HEK293 (cell line): ENCODE results near the gene LNX1.

Source experiments
- CTCF ChIA-PET: fragments of 350-600 bp; formaldehyde crosslinking; extraction: SDS; loops from one replicate; lab custom pipeline; 2021; ENCODE audit warnings: antibody characterized with exemption; lab: Yijun Ruan, JAX
- POLR2A ChIA-PET: fragments of 300-600 bp; formaldehyde crosslinking; extraction: SDS; loops from one replicate; lab custom pipeline; 2020; ENCODE audit warnings: antibody characterized with exemption, inconsistent platforms; lab: Yijun Ruan, JAX
- H3K27ac ChIP-seq: fragments of 200-500 bp; sonication (Bioruptor generic); 2 replicates; pipeline ENCODE4 v1.5.1; 2014; ENCODE audit warnings: low read depth, low read length, control low read depth, inconsistent platforms; ENCODE audit errors: extremely low read depth
- H3K36me3 ChIP-seq, 2 experiments: fragments of 200-500 bp in 1 of 2; sonication (Bioruptor generic) in 1 of 2; 1 replicate in 1 of 2; 2 replicates in 1 of 2; pipeline ENCODE4 v1.5.1; 2014 to 2017; ENCODE audit warnings: inconsistent platforms in 2 of 2, low read length in 2 of 2; ENCODE audit not compliant: control insufficient read depth in 2 of 2, insufficient read depth in 1 of 2
- H3K4me1 ChIP-seq: fragments of 200-500 bp; sonication (Bioruptor generic); 2 replicates; pipeline ENCODE4 v1.5.1; 2014; ENCODE audit warnings: mild to moderate bottlenecking, low read length, inconsistent platforms; ENCODE audit not compliant: control insufficient read depth, insufficient read depth
- H3K4me3 ChIP-seq: 2 replicates; pipeline ENCODE4 v1.5.1; 2011; ENCODE audit warnings: low read depth, mild to moderate bottlenecking, control low read depth, low read length, moderate library complexity
- H3K9me3 ChIP-seq: fragments of 200-500 bp; sonication (Bioruptor generic); 2 replicates; pipeline ENCODE4 v1.5.1; 2014; ENCODE audit warnings: low read depth, low read length, inconsistent platforms; ENCODE audit not compliant: control insufficient read depth, insufficient read depth
- FEZF1 ChIP-seq: fragments of 450-650 bp; formaldehyde crosslinking; IDR thresholded peaks from 2 replicates; pipeline ENCODE4 v1.5.1; 2016; ENCODE audit warnings: missing biosample characterization, missing genetic modification characterization
- GLI4 ChIP-seq: fragments of 450-650 bp; formaldehyde crosslinking; IDR thresholded peaks from 2 replicates; pipeline ENCODE4 v1.5.1; 2016; ENCODE audit warnings: missing biosample characterization, missing genetic modification characterization
- TRIM28 ChIP-seq: IDR thresholded peaks from 2 replicates; pipeline ENCODE4 v1.6.1; 2011; ENCODE audit warnings: low read length, control low read depth, borderline replicate concordance
- YY1 ChIP-seq: fragments of 450-650 bp; formaldehyde crosslinking; IDR thresholded peaks from 2 replicates; pipeline ENCODE4 v1.5.1; 2018; ENCODE audit warnings: missing biosample characterization, missing genetic modification characterization
- ZBTB8A ChIP-seq: fragments of 450-650 bp; formaldehyde crosslinking; IDR thresholded peaks from 2 replicates; pipeline ENCODE4 v1.5.1; 2016; ENCODE audit warnings: missing biosample characterization, missing genetic modification characterization
- ZNF157 ChIP-seq: fragments of 450-650 bp; formaldehyde crosslinking; IDR thresholded peaks from 2 replicates; pipeline ENCODE4 v1.5.1; 2016; ENCODE audit warnings: missing biosample characterization, missing genetic modification characterization
- ZNF184 ChIP-seq: fragments of 450-650 bp; IDR thresholded peaks from 2 replicates; pipeline ENCODE4 v1.5.1; 2018; ENCODE audit warnings: missing biosample characterization, mild to moderate bottlenecking, missing genetic modification characterization
- ZNF248 ChIP-seq: fragments of 450-650 bp; formaldehyde crosslinking; IDR thresholded peaks from 2 replicates; pipeline ENCODE4 v1.5.1; 2017; ENCODE audit warnings: missing biosample characterization, missing genetic modification characterization
- ZNF324 ChIP-seq: fragments of 450-650 bp; formaldehyde crosslinking; IDR thresholded peaks from 2 replicates; pipeline ENCODE4 v1.5.1; 2016; ENCODE audit warnings: missing biosample characterization, missing genetic modification characterization
- ZNF473 ChIP-seq: fragments of 450-650 bp; formaldehyde crosslinking; IDR thresholded peaks from 2 replicates; pipeline ENCODE4 v1.5.1; 2017; ENCODE audit warnings: missing biosample characterization, missing genetic modification characterization
- ZNF549 ChIP-seq: fragments of 450-650 bp; IDR thresholded peaks from 2 replicates; pipeline ENCODE4 v1.5.1; 2018; ENCODE audit warnings: missing biosample characterization, missing genetic modification characterization, mild to moderate bottlenecking, inconsistent platforms, moderate library complexity
- ZNF600 ChIP-seq: fragments of 450-650 bp; formaldehyde crosslinking; IDR thresholded peaks from 2 replicates; pipeline ENCODE4 v1.5.1; 2016; ENCODE audit warnings: missing biosample characterization, missing genetic modification characterization
- ZNF76 ChIP-seq: fragments of 450-650 bp; formaldehyde crosslinking; IDR thresholded peaks from 2 replicates; pipeline ENCODE4; 2016; ENCODE audit warnings: low read depth, missing biosample characterization, missing genetic modification characterization, borderline replicate concordance
- ZNF843 ChIP-seq: fragments of 450-650 bp; formaldehyde crosslinking; IDR thresholded peaks from 2 replicates; pipeline ENCODE4 v1.5.1; 2016; ENCODE audit warnings: missing biosample characterization, missing genetic modification characterization
- ZXDB ChIP-seq: fragments of 450-650 bp; formaldehyde crosslinking; IDR thresholded peaks from 2 replicates; pipeline ENCODE4 v1.5.1; 2016; ENCODE audit warnings: missing biosample characterization, missing genetic modification characterization
- TF ChIP-seq, protein P1 (sequence below): fragments of 450-650 bp; formaldehyde crosslinking; IDR thresholded peaks from 2 replicates; pipeline ENCODE4 v1.5.1; 2016; ENCODE audit warnings: missing biosample characterization, missing genetic modification characterization, borderline replicate concordance
- TF ChIP-seq, protein P2 (sequence below): fragments of 450-650 bp; IDR thresholded peaks from 2 replicates; pipeline ENCODE4 v1.5.1; 2018; ENCODE audit warnings: missing biosample characterization, missing genetic modification characterization
- TF ChIP-seq, protein P3 (sequence below): fragments of 450-650 bp; IDR thresholded peaks from 2 replicates; pipeline ENCODE4 v1.5.1; 2018; ENCODE audit warnings: missing biosample characterization, mild to moderate bottlenecking, missing genetic modification characterization

LNX1 gene

DNA sequence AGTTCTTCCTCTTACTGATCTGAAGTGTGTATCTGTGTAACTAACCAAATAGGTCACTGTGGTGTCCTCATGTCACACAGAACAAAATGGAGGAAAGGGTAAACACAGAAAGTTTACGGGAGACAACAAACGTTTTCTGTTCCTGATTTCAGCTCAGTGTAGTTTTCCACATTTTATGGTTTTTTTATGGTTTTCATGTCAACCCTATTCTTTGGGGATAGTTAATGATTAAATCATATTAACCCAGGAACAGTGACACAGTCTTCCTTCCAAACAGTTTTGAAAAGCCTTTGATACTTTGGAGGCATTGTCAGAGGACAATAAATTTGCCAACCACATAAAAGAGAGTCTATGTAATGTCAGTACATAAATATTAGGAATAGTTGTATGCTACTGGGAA lies 4.2 kb downstream of the LNX1 start:
- H3K27ac ChIP-seq = no peak overlapping the region
- no peaks in the 10 kb centered on the region for H3K4me1 ChIP-seq
- no peaks in the 10 kb centered on the region for H3K9me3 ChIP-seq
- TF ChIP-seq ZNF473 (tag by site-specific recombination) = no peak
- no peak for TF ChIP-seq ZNF76 (tag by site-specific recombination)
- no peak for TF ChIP-seq ZNF549
- TF ChIP-seq TRIM28 = no peak
- TF ChIP-seq, protein P1, sequence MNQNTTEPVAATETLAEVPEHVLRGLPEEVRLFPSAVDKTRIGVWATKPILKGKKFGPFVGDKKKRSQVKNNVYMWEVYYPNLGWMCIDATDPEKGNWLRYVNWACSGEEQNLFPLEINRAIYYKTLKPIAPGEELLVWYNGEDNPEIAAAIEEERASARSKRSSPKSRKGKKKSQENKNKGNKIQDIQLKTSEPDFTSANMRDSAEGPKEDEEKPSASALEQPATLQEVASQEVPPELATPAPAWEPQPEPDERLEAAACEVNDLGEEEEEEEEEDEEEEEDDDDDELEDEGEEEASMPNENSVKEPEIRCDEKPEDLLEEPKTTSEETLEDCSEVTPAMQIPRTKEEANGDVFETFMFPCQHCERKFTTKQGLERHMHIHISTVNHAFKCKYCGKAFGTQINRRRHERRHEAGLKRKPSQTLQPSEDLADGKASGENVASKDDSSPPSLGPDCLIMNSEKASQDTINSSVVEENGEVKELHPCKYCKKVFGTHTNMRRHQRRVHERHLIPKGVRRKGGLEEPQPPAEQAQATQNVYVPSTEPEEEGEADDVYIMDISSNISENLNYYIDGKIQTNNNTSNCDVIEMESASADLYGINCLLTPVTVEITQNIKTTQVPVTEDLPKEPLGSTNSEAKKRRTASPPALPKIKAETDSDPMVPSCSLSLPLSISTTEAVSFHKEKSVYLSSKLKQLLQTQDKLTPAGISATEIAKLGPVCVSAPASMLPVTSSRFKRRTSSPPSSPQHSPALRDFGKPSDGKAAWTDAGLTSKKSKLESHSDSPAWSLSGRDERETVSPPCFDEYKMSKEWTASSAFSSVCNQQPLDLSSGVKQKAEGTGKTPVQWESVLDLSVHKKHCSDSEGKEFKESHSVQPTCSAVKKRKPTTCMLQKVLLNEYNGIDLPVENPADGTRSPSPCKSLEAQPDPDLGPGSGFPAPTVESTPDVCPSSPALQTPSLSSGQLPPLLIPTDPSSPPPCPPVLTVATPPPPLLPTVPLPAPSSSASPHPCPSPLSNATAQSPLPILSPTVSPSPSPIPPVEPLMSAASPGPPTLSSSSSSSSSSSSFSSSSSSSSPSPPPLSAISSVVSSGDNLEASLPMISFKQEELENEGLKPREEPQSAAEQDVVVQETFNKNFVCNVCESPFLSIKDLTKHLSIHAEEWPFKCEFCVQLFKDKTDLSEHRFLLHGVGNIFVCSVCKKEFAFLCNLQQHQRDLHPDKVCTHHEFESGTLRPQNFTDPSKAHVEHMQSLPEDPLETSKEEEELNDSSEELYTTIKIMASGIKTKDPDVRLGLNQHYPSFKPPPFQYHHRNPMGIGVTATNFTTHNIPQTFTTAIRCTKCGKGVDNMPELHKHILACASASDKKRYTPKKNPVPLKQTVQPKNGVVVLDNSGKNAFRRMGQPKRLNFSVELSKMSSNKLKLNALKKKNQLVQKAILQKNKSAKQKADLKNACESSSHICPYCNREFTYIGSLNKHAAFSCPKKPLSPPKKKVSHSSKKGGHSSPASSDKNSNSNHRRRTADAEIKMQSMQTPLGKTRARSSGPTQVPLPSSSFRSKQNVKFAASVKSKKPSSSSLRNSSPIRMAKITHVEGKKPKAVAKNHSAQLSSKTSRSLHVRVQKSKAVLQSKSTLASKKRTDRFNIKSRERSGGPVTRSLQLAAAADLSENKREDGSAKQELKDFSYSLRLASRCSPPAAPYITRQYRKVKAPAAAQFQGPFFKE (tag by site-specific recombination) = no peak
- TF ChIP-seq, protein P2, sequence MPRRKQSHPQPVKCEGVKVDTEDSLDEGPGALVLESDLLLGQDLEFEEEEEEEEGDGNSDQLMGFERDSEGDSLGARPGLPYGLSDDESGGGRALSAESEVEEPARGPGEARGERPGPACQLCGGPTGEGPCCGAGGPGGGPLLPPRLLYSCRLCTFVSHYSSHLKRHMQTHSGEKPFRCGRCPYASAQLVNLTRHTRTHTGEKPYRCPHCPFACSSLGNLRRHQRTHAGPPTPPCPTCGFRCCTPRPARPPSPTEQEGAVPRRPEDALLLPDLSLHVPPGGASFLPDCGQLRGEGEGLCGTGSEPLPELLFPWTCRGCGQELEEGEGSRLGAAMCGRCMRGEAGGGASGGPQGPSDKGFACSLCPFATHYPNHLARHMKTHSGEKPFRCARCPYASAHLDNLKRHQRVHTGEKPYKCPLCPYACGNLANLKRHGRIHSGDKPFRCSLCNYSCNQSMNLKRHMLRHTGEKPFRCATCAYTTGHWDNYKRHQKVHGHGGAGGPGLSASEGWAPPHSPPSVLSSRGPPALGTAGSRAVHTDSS (tag by site-specific recombination) = no peak
- TF ChIP-seq YY1 (tag by site-specific recombination) = no peak
- TF ChIP-seq ZNF324 (tag by site-specific recombination) = no peak
- TF ChIP-seq GLI4 (tag by site-specific recombination) = no peak
- no peak for TF ChIP-seq ZXDB (tag by site-specific recombination)
- no peak for TF ChIP-seq ZNF843 (tag by site-specific recombination)
- no peak for TF ChIP-seq ZNF248
- no peak for TF ChIP-seq ZBTB8A
- H3K4me3 ChIP-seq = no peak overlapping the region
- H3K36me3 ChIP-seq = no peaks in the 10 kb centered on the region
- ChIA-PET POLR2A (no interaction called here), CTCF (interaction anchor here (0.6 kb wide), 1 partner anchor 59 kb away, joined by 4 read pairs; no protein-coding TSS in a partner anchor)

DNA sequence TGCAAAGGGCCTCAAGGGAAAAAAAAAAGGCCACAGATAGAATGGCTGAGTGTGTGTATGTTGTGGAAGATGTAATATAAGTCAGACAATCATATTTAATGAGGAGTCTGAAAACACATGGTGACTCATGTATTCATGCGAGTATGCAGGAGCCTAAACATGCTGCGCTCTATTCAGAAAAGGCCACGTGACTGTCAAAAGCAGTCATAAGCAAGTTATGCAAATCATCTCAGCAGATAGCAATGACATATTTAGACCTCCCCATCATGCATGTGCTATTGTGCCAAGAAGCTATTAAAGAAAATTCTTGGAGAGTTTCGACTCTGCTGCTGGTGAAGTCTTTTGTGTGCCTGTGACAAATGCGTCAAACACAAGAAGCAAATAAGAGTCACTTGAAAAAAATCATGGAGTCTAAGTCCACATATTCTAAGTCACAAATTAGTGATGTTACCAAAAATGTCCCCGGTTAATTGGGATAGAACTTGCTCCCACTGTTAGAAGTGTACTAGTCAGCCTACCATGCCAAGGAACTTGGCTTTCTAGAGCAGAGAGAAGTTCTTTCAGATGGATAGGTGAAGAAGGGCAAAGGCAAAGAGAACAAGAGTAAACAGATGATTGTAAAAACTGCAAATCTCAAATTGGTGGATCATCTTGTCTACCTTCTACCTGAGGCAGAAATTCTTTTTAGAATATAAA lies 5.0 kb downstream of the LNX1 start:
- Histone ChIP-seq H3K4me1 (no peaks in the 10 kb centered on the region), H3K27ac (no peak overlapping the region), H3K9me3 (no peaks in the 10 kb centered on the region), H3K36me3 (no peaks in the 10 kb centered on the region), H3K4me3 (no peak overlapping the region)
- ChIA-PET CTCF (interaction anchor here (0.5 to 0.6 kb wide), 2 partner anchors 12 to 60 kb away, joined by 4 read pairs; no protein-coding TSS in a partner anchor), POLR2A (no interaction called here)
- TF ChIP-seq ZNF184 (tag by site-specific recombination) (no peak), FEZF1 (tag by site-specific recombination) (no peak), ZNF157 (tag by site-specific recombination) (peak; percentile 93), ZNF600 (peak; percentile 44; the same call in 1 of the 2 replicates)
- TF ChIP-seq, protein P3, sequence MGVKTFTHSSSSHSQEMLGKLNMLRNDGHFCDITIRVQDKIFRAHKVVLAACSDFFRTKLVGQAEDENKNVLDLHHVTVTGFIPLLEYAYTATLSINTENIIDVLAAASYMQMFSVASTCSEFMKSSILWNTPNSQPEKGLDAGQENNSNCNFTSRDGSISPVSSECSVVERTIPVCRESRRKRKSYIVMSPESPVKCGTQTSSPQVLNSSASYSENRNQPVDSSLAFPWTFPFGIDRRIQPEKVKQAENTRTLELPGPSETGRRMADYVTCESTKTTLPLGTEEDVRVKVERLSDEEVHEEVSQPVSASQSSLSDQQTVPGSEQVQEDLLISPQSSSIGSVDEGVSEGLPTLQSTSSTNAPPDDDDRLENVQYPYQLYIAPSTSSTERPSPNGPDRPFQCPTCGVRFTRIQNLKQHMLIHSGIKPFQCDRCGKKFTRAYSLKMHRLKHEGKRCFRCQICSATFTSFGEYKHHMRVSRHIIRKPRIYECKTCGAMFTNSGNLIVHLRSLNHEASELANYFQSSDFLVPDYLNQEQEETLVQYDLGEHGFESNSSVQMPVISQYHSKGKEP = 0 out of 2 replicates have a peak, but pooled peaks have one; percentile 43
